OCI-LY1 (cell line): ENCODE results near the gene NDST4.

Experiments used
- CTCF ChIP-seq: fragments of 200-600 bp; sonication (generic), shearing (Covaris generic); IDR thresholded peaks from 2 replicates; pipeline ENCODE4 v1.5.1; 2017; ENCODE audit warnings: mild to moderate bottlenecking, antibody characterized with exemption, low read length, moderate library complexity, mixed read lengths
- EZH2 ChIP-seq: fragments of 200-600 bp; sonication (generic), shearing (Covaris generic); IDR thresholded peaks from 2 replicates; pipeline ENCODE4 v1.8.0; 2017; ENCODE audit warnings: borderline replicate concordance, mixed run types, mild to moderate bottlenecking, antibody characterized with exemption, low read length, moderate library complexity, mixed read lengths

DNA sequence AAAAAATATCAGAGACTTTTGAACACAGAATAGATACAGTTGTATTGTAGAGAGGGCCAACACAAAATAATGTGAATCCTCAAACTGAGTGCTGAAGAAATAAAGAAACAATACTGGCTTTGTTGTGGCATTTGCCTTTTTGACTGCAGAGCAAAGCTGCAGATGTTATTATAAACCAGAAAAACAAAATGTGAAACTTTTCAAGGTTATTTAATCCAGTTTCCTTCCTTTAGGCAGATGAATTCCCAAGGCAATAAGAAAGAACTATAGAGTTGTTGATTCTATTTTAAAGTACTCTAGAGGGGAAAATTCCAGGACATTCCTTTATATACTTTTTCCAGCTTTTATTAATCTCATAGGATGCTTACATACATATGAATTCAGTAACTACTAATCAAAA is 186.8 kb downstream of the NDST4 start:
- TF ChIP-seq CTCF: no peak
- no peak for TF ChIP-seq EZH2
